NCI-H748 (cell line): ENCODE data around the gene FZD4.

Source experiments
- DNase-seq: peaks from one replicate; lab custom pipeline; 2025; ENCODE audit not compliant: unreplicated experiment; lab: John Stamatoyannopoulos, UW

Gene FZD4

GRCh38 chr11:86914865-86915519 is 40.2 kb downstream of the FZD4 start:
- DNase-seq = no peak

GRCh38 chr11:86912238-86912637 is 43.0 kb downstream of the FZD4 start:
- DNase-seq = no peak

- DNase-seq = no peak
These were observed 44.6 kb downstream of the FZD4 start for GRCh38 chr11:86910592-86910991.

GRCh38 chr11:86906198-86906597 is 49.0 kb downstream of the FZD4 start:
- no peak for DNase-seq

GRCh38 chr11:86905252-86905651 is 49.9 kb downstream of the FZD4 start:
- DNase-seq = no peak

- no peak for DNase-seq
These were observed 51.2 kb downstream of the FZD4 start for GRCh38 chr11:86904001-86904400.

GRCh38 chr11:86902345-86902744 is 52.9 kb downstream of the FZD4 start:
- DNase-seq = no peak

GRCh38 chr11:86901599-86901998 is 53.6 kb downstream of the FZD4 start:
- DNase-seq = no peak

- DNase-seq = no peak
These were observed 55.0 kb downstream of the FZD4 start for GRCh38 chr11:86900162-86900561.

- DNase-seq = no peak
These were observed 56.5 kb downstream of the FZD4 start for GRCh38 chr11:86898689-86899088.

GRCh38 chr11:86896441-86896841 is 58.8 kb downstream of the FZD4 start:
- no peak for DNase-seq
